GM19099 (cell line): ENCODE results near the gene SLC25A10.
A peak's percentile ranks its signal among the peaks of the same experiment; 100 is the strongest.

Source experiments
- POLR2A ChIP-seq: IDR thresholded peaks from 3 replicates; pipeline ENCODE4 v1.6.1; 2011; ENCODE audit warnings: low read depth; ENCODE audit not compliant: insufficient read length; ENCODE audit errors: extremely low read depth

The SLC25A10 gene, protein sequence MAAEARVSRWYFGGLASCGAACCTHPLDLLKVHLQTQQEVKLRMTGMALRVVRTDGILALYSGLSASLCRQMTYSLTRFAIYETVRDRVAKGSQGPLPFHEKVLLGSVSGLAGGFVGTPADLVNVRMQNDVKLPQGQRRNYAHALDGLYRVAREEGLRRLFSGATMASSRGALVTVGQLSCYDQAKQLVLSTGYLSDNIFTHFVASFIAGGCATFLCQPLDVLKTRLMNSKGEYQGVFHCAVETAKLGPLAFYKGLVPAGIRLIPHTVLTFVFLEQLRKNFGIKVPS

GRCh38 chr17:81711814-81712467 lies at the start of gene SLC25A10:
SLC25A10 (plus strand) TSS chr17:81712284; CDS start chr17:81712427, 143 bp downstream.
- TF ChIP-seq POLR2A = peak; percentile 48

DNA sequence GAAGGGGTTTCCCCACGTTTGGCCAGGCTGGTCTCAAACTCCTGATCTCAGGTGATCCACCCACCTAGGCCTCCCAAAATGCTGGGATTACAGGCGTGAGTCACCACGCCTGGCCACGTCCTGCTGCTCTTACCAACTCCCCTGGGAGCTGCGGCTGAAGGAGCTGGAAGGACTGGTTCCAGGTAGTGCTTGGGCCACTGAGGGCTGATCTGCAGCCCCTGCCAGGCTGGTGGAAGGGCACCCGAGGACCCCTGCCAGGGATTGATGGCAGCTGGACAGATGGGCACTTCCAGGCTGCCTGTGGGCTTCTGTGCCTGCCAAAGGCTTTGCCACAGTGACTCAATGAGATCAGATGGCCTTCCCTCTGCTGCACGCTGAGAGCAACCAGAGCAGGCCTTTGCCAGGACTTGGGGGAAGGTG lies 48.0 kb upstream of the SLC25A10 start:
- TF ChIP-seq POLR2A = no peak

DNA sequence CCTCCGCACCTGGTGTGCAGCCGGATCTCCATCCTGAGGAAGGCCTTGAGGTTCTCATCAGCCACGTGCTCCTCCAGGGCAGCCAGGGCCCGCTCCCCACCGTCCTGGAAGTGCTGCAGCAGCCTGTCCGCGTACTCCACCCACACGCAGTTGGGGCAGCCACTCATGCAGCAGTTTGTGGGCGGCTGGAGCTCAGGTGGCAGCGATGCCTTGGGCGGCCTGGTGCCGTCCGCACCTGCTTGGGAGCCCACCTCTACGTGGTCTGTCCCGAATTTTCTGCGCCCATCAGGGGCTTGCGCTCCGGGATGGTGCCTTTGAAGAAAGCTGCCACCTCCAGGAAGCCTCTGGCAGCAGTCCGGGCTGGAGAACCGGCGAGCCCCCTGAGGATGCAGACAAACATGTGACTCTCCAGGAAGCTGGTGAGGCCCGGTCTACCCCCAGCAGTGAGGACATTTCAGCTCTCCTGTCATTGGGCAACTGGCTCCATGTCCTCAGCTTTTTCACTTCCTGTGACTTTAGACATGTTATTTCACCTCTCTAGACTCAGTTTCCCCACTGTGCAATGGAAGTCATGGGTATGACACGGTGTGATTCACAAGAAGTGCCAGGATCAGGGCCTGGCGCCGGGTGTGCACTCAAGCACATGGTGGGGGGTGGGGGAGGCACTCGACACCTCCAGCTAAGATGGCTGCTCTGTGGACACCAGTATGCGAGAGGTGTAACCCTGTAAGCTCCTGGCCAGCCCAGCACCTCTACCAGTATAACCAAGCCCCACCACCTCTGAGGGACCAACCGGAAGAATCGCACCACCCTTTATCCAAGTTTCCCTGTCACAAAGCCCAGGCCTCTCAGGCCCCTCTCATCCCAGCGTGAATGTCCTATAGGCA lies 46.6 kb upstream of the SLC25A10 start:
- TF ChIP-seq POLR2A = no peak

DNA sequence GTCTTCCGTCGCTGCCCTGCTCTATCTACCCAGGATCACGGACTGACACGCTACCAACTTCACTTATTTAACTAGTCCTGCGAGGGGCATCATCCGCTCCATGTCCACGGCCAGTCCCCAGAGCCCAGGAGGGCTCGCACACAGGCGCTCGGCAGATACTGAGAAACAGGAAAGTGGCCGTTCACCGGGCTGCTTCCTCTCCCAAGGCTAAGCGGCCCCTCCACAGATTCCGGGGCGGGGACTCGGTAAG lies 46.1 kb upstream of the SLC25A10 start:
- no peak for TF ChIP-seq POLR2A

- peak; percentile 98 for TF ChIP-seq POLR2A
These were observed 45.5 kb upstream of the SLC25A10 start, which contains the start of the genes CCDC137 and OXLD1 for GRCh38 chr17:81666342-81667191. CCDC137 (plus strand) TSS chr17:81666737; CDS start chr17:81666767, 30 bp downstream. OXLD1 (minus strand) TSS chr17:81666605; CDS start chr17:81666577, 28 bp downstream.

DNA sequence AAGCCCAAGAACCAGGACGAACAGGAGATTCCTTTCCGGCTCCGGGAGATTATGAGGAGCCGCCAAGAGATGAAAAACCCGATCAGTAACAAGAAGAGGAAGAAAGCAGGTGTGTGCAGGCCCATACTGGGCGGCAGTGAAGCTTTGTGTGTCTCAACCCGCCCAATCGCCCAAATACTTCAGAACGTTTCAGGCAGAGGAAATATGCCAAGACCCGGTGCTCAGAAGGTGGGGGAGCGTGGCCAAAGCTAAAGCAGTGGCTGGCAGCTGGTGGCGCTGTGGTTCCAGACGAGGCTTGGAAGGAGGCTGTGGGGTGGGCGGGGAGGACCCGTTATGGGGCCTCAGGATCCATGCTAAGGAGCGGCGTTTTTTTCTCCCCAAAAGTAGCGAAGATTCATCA lies 44.3 kb upstream of the SLC25A10 start:
- no peak for TF ChIP-seq POLR2A

GRCh38 chr17:81672504-81672903 lies 39.6 kb upstream of the SLC25A10 start:
- no peak for TF ChIP-seq POLR2A

- TF ChIP-seq POLR2A = no peak
These were observed 39.1 kb upstream of the SLC25A10 start for GRCh38 chr17:81672954-81673353.

GRCh38 chr17:81673561-81674258 lies 38.4 kb upstream of the SLC25A10 start:
- TF ChIP-seq POLR2A = no peak

- no peak for TF ChIP-seq POLR2A
These were observed 35.2 kb upstream of the SLC25A10 start for GRCh38 chr17:81676906-81677305.

DNA sequence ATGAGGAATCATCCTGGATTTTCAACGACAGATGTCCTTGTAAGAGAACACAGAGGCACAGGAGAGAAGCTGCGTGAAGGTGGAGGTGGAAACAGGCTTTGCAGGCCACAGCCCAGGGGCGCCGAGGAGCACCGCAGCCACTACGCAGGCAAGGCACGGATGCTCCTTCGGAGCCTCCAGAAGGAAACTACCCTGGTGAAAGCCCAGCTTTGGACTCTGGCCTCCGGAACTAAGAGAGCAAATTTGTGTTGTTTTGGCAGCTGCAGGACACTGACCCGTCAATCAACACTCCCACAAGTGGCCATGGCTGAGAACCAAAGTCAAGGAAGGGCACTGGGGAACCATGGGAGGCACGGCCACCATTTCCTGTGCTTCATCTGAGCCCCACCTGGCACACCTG lies 31.9 kb upstream of the SLC25A10 start:
- no peak for TF ChIP-seq POLR2A

DNA sequence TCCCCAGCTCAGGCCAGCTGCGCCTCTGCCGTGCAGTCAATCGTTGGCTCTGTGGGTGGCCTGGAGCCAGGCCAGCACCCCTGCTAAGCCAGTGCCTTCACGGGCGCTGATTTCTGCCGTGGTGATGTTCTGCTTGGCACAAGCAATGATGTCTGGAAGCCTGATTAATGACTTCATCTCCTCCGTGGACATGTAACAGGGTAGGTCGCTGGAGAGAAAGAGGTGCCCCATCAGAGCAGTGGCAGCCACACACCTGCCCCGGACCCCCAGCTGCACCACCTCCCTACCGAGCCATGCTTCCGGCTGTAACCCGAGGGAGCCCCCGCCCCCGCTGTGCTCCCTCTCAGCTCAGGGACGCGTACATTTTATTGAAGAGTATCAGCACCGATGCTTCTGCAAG lies 30.4 kb upstream of the SLC25A10 start:
- TF ChIP-seq POLR2A = no peak

- no peak for TF ChIP-seq POLR2A
These were observed 29.4 kb upstream of the SLC25A10 start for GRCh38 chr17:81682565-81683207.

DNA sequence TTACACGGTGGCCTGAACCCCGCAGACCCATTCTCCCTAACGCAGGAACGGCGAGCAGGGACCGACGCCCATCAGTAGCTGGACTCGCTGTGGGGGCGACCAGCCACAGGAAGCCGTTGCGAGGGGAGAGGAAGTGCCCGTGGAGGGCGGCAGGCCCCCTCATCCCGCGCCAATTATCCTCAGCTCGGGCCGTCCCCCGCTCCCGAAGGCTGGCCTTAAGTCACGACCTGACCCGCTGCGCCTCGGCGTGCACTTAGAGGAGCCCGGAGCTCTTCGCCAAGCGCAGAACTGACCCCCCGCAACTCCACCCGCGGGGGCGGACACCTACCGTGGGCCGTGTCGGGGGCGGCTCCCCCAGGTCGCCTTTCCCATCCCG lies 28.9 kb upstream of the SLC25A10 start:
- TF ChIP-seq POLR2A = no peak
